Mesodermal cell (in vitro differentiated cells): Measurements from ENCODE around the gene LRRIQ4. TPM values are rescaled to one million over a fixed set of nuclear protein-coding genes. Genes with fewer than 3 reads are reported as not detected.

Experiments used
- H3K27ac ChIP-seq: 2 replicates; pipeline ENCODE4 v1.7.0; 2013; ENCODE audit warnings: mild to moderate bottlenecking, low read depth, low read length, moderate library complexity; ENCODE audit not compliant: severe bottlenecking
- H3K36me3 ChIP-seq: 2 replicates; pipeline ENCODE4 v1.7.1; 2013; ENCODE audit warnings: mild to moderate bottlenecking, low read length, moderate library complexity; ENCODE audit not compliant: control insufficient read depth, insufficient read depth
- H3K4me1 ChIP-seq: one replicate; pipeline ENCODE4 v1.7.1; 2013; ENCODE audit warnings: mild to moderate bottlenecking, low read length; ENCODE audit not compliant: insufficient read depth, control insufficient read depth, poor library complexity, severe bottlenecking
- H3K4me3 ChIP-seq: 2 replicates; pipeline ENCODE4 v1.7.0; 2013; ENCODE audit warnings: low read length, control low read depth, mild to moderate bottlenecking; ENCODE audit not compliant: insufficient read depth, poor library complexity, severe bottlenecking; ENCODE audit errors: extremely low read depth
- H3K9me3 ChIP-seq: 2 replicates; pipeline ENCODE4 v1.7.1; 2013; ENCODE audit warnings: mild to moderate bottlenecking, low read length, moderate library complexity; ENCODE audit not compliant: control insufficient read depth
- WGBS, 2 experiments: methylation state at CpG; one replicate each; pipeline ENCODE4 v1.1.5; 2013; ENCODE audit warnings: missing lambda C conversion rate in 2 of 2; ENCODE audit not compliant: insufficient coverage in 2 of 2; 5-methylcytosine and 5-hydroxymethylcytosine counted together
- polyA plus RNA-seq, 2 experiments: library from polyadenylated mRNA; stranded (reverse); fragments of 50-300 nt; gene quantifications; one replicate each; pipeline ENCODE4 v1.2.3, GENCODE V29; 2013

The LRRIQ4 gene
- polyA plus RNA-seq (2013, experiment 1 of 2), result not detected
- not detected for polyA plus RNA-seq (2013, experiment 2 of 2)

DNA sequence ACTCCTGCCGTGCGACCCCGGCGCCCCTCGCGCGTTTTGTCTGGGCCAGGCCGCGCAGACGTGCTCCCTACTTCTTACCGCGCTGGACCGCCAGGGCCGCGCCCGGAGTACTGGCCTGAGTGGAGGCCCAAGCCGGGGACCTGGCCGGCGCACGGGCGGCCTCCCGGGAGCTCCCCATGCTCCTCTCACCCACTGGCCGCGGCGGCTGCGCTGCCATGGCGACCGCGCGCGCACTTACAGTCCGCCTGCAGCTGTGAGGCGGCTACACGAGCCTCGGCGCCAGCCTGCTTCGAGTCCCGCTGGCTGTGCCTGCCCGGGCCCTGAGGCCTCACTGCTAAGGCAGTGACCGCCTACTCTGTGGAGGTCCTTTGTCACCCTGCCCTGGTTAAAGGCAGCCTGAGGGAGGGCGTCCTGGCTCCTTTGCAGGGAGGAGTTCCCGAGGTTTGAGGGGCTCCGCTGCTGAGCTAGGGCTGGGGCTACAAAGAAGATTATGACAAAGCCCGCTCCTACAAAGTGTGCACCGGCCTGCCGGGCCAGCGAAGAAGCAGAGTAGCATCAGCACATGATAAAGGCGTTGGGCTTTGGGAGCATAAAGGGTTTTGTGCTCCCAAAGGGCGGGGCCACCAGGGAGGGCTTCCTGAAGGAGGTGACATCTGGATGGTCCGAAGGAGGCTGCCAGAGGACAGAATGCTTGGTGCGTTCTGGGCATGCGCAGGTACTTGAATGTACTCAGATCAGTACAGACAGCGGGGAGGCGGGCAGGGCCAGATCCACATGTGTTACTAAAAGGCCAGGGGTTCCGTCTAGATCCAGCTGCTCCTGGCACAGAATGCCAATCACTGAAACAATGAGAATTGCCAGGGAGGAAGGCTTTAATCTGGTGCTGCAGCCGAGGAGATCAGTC is at the start of gene LRRIQ4, which contains the start of gene LRRC34:
Gene LRRIQ4, plus strand, starts transcription at position 539 of the 904 bp plus-strand sequence. CDS start 9,052 bp downstream, outside the sequence.
Gene LRRC34, minus strand, starts transcription at position 573 of the 904 bp plus-strand sequence. Its CDS starts 356 bp downstream, at position 217.
- WGBS, 2 experiments, result 23 to 32% methylated on average over 47 to 52 of the region's 56 CpGs
- Histone ChIP-seq H3K4me1 (peaks cover 6% of the 10 kb centered on the region), H3K36me3 (no peaks in the 10 kb centered on the region), H3K27ac (peak within 1 kb of the TSS; percentile 62), H3K9me3 (peaks cover 13% of the 10 kb centered on the region), H3K4me3 (peak within 1 kb of the TSS; percentile 40)

DNA sequence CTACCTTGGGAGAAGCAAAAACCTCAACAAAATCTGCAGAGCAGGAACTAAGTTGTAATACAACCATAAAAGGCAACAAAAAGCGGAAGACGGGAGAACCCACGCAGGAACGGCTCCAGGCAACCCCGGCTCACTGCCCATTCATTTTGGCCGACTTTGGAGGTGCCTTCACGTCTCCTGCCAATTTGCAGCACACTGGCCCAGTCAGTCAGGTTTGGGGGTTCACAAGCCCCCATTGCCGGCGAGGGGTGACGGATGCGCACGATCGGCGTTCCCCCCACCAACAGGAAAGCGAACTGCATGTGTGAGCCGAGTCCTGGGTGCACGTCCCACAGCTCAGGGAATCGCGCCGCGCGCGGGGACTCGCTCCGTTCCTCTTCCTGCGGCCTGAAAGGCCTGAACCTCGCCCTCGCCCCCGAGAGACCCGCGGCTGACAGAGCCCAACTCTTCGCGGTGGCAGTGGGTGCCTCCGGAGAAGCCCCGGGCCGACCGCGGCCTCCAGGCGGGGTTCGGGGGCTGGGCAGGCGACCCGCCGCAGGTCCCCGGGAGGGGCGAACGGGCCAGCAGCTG is 48.3 kb upstream of the LRRIQ4 start:
- Histone ChIP-seq H3K9me3 (peaks cover 8% of the 10 kb centered on the region), H3K4me3 (peak overlapping the region; percentile 29), H3K36me3 (no peaks in the 10 kb centered on the region), H3K4me1 (no peaks in the 10 kb centered on the region), H3K27ac (no peak overlapping the region)
- WGBS, 2 experiments, result 74 to 86% methylated on average over 21 to 46 of the region's 46 CpGs

DNA sequence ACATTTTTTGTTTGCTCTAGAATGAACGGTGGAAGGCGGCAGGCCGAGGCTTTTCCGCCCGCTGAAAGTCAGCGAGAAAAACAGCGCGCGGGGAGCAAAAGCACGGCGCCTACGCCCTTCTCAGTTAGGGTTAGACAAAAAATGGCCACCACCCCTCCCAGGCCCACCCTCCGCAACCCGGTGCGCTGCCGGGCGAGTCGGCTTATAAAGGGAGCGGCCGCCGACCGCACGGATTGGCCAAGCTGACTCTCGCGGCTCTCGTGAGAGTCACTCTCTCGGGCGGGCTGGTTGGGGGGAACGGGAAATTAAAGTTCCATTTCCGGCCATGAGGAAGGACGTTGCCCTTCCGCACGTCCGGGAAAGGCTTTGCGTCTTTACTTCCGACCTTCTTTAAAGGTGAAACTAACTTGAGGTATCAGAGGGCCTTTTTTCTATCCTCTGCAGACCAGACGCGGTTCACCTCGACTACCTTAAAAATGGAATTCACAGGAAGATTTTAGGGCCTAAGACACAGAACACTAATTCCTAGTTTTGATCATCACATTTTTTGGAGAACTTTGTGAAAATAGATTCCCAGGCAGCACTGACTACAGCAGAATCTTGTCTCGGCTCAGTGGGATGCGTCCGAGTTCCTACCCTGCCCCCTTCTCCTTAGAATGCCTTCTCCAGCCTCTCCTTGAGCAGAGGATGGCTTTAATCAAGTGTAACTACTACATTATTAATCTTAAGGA is 47.6 kb upstream of the LRRIQ4 start, which contains the start of gene TERC:
Gene TERC, minus strand, starts transcription at position 179 of the 731 bp plus-strand sequence.
- Histone ChIP-seq H3K36me3 (no peaks in the 10 kb centered on the region), H3K4me1 (no peaks in the 10 kb centered on the region), H3K9me3 (peaks cover 8% of the 10 kb centered on the region), H3K4me3 (peak within 1 kb of the TSS; percentile 29), H3K27ac (no peak within 1 kb of the TSS)
- WGBS, 2 experiments, result 66 to 83% methylated on average over 39 to 40 of the region's 42 CpGs

DNA sequence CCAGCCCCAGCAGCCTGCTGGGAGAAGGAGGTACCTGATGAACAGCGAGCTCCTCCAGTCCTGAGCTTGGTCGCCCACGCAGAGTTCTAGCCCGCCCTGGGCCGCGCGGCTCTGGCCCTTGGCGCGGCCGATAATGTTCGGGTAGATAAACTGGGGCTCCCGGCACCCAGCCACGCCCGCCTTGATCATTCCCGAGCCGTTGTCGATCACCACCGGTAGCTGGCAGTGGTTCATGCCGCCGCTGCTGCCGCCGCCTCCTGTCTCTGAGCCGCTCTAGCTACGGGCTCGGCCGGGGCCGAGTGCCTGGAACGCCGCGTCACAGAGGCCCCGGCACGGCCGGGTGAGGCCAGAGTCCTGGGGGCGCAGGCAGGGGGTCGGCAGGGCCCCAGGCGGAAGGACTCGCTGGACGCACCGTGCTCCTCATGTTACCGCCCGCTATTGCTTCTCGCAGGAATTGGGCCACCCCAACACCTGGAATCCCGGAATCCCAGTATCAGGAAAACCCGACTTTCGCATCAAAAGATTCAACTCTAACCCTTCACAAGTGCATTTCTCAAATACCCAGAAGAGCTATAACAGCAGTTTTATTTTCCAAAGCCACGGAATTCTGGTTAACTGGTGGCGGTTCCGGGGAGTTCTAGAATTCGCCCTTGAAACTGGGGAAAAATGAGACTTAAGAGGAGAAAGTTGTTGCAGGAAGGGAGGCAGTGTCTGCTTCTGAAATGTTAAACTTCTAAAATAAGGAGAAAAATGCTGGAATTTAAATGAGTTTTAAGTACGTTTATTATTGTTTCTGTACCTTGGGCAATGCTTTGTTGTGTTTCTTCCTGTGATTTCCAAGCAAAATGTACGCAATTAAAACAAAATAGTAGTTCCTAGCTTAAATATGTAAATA is 43.1 kb upstream of the LRRIQ4 start, which contains the start of gene ACTRT3:
Gene ACTRT3, minus strand, starts transcription at position 275 of the 895 bp plus-strand sequence. Its CDS starts 41 bp downstream, at position 234.
- WGBS, 2 experiments, result 8 to 10% methylated on average over 25 to 46 of the region's 51 CpGs
- peak within 1 kb of the TSS; percentile 88 for H3K27ac ChIP-seq
- H3K9me3 ChIP-seq, result no peaks in the 10 kb centered on the region
- H3K36me3 ChIP-seq, result peaks cover 3% of the 10 kb centered on the region
- peak within 1 kb of the TSS; percentile 40 for H3K4me3 ChIP-seq
- H3K4me1 ChIP-seq, result peaks cover 7% of the 10 kb centered on the region

DNA sequence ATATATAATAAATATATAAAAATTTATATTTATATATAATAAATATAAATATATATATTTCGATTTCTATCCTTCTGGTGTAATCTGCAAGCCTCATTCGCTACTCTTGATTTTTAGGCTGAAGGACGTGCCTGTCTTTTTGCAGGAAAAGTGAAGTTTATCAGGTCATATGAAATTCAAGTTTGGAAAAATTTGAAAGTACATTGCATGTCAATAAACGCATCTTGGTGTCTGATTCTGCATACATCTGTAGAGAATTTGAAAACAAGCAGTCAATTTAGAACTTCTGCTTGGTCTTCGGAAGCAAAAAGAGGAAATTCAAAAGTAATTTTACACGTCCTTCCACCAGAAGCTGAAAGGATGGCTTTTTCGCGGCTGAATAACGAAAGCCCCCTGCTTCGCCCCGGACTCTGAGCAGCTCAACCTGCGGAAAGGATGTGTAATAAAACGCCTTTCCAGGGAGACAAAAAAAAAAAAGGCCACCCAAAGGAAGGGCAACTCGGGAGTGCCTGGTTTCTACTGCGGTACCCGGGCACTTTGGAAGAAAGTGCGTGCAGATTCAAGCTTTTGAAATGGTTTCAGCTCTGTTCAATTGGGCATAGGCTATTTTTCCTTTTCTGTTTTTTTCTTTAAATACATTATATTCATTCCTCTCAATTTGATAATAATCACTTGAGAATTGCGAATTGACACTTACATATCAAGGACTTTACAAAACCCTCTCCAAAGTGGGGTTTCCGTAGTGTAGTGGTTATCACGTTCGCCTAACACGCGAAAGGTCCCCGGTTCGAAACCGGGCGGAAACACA is 41.0 kb upstream of the LRRIQ4 start:
- peak overlapping the region; percentile 99 for H3K27ac ChIP-seq
- H3K4me3 ChIP-seq, result peak overlapping the region; percentile 93
- 0 to 1% methylated on average over 6 to 17 of the region's 27 CpGs for WGBS, 2 experiments
- H3K4me1 ChIP-seq, result peaks cover 12% of the 10 kb centered on the region
- no peaks in the 10 kb centered on the region for H3K9me3 ChIP-seq
- H3K36me3 ChIP-seq, result peaks cover 18% of the 10 kb centered on the region

DNA sequence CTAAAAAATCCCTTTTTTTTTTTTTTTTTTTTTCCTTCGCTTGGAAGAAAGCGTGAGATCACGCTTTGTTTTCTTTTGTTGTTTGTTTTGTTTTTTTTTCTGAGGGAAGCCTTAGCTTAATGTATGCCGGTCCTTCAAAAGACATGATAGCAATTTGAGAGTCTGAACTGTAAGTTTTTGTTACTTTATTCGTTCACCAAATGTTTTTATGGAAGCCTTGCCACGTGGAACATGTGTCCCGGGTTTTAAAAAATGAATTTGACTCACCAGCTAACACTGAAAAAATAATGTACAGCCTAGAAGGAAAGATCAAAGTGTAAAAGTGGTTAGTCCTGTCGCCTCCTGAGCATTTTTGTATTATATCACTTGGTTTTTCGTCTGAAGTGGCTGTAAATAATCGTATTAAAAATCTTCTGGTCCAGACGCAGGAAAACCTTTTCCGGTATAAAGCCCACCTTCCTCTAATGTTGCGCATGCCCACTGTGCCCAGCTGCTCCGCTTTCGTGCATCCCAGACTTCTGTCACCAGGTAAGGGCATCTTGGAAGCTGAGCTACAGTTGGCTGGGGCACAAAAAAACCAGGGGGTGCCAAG is 40.3 kb upstream of the LRRIQ4 start:
- 0% methylated on average over 4 to 11 of the region's 15 CpGs for WGBS, 2 experiments
- peaks cover 12% of the 10 kb centered on the region for H3K4me1 ChIP-seq
- no peaks in the 10 kb centered on the region for H3K9me3 ChIP-seq

DNA sequence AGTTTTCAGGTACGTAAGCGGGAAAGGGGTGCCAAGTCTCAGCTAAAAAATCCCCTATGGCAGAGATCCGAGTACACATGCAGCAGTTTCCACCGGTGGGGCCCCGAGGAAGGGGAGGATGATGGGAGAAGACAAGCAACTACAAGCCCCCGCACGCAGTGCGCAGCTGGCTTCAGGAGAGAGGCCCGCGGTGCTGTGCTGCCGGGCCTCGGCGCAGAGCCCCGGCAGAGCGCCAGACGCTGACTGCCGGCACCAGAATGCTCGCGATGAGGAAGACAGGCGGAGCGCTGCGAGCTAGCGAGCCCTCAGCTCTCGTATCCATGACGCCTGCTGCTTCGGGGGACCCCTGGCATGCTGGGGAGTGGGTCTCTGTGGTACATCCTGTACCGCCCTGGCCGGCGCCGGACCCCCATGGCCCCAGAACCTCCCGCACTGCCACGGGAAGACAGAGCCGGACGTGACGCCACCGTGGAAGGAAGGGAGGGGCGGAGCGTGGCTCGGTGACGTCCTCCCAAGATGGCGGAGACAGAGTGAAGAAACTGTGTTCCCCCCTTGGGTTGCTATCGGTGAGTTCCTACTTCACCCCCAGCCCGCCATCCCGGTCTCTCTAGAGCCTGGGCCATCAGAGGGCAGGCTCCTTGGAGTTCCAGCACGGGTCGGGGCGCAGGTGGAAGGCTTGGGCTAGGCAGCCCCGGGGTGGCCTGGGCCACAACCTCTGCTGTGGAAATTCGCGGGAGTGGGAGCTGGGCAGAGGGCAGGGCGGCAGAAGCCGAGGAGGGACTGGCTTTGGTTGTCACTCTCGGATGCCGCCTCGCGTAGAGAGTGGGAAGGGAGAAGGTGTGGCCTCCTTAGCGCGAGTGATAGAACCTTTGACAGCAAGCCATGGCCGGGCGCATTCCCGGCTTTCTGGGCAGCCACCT is 39.5 kb upstream of the LRRIQ4 start, which contains the start of gene MYNN:
Gene MYNN, plus strand, starts transcription at position 500 of the 920 bp plus-strand sequence. CDS start 900 bp downstream, outside the sequence.
- 0 to 1% methylated on average over 57 to 60 of the region's 61 CpGs for WGBS, 2 experiments
- Histone ChIP-seq H3K9me3 (no peaks in the 10 kb centered on the region), H3K4me1 (peaks cover 12% of the 10 kb centered on the region), H3K4me3 (peak within 1 kb of the TSS; percentile 93), H3K36me3 (peaks cover 33% of the 10 kb centered on the region), H3K27ac (peak within 1 kb of the TSS; percentile 99)

More for the DNA sequence above, 40.3 kb upstream of the LRRIQ4 start:
- peaks cover 25% of the 10 kb centered on the region for H3K36me3 ChIP-seq
- peak overlapping the region; percentile 93 for H3K4me3 ChIP-seq
- H3K27ac ChIP-seq, result peak overlapping the region; percentile 99

DNA sequence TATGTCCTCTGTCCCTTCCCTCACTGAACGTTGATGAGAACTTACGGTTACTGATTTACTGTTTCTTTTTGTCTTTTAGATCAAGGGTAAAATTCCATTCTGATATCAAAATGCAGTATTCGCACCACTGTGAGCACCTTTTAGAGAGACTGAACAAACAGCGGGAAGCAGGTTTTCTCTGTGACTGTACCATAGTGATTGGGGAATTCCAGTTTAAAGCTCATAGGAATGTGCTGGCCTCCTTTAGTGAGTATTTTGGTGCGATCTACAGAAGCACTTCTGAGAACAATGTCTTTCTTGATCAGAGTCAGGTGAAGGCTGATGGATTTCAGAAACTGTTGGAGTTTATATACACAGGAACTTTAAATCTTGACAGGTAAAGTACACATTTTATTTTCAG is 38.5 kb upstream of the LRRIQ4 start:
- WGBS, 2 experiments, result 74 to 87% methylated on average over 3 of the region's 5 CpGs
- Histone ChIP-seq H3K9me3 (no peaks in the 10 kb centered on the region), H3K4me3 (peak overlapping the region; percentile 93)

More for the DNA sequence above, 38.5 kb upstream of the LRRIQ4 start:
- Histone ChIP-seq H3K36me3 (peaks cover 43% of the 10 kb centered on the region), H3K27ac (peak overlapping the region; percentile 99), H3K4me1 (peaks cover 12% of the 10 kb centered on the region)
